GM18505 (cell line): ENCODE results near the gene SIRT7.

Source experiments
- ATAC-seq: cut with Tn5 transposase; IDR thresholded peaks from one replicate; pipeline ENCODE4 v1.9.1; 2021; ENCODE audit not compliant: unreplicated experiment
- POLR2A ChIP-seq: IDR thresholded peaks from 4 replicates; pipeline ENCODE4 v1.6.1; 2011; ENCODE audit warnings: borderline replicate concordance; ENCODE audit not compliant: insufficient read depth, insufficient read length; ENCODE audit errors: extremely low read depth

Gene SIRT7

DNA sequence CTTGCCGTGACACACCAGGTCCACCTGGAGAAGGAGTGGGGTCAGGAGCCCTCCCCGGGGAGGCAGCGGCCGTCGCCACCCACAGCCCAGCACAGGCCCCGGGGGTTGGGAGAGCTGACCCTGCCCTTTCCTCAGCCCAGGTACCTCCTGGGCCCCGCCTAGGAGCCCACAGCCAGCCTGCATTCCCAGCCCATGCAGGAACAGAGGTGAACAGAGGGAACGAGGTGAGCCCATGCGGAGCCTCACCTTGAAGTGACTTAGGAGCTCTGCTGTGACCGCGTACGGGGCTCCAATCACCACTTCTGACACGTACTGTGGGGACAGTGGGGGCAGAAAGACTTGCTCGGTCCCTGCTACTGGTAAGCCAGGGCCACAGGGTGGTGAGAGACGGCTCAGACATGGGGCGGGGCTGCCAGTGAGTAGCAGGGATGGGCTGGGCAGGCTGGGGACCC lies 12.5 kb downstream of the SIRT7 start:
- ATAC-seq = no peak
- no peak for TF ChIP-seq POLR2A

DNA sequence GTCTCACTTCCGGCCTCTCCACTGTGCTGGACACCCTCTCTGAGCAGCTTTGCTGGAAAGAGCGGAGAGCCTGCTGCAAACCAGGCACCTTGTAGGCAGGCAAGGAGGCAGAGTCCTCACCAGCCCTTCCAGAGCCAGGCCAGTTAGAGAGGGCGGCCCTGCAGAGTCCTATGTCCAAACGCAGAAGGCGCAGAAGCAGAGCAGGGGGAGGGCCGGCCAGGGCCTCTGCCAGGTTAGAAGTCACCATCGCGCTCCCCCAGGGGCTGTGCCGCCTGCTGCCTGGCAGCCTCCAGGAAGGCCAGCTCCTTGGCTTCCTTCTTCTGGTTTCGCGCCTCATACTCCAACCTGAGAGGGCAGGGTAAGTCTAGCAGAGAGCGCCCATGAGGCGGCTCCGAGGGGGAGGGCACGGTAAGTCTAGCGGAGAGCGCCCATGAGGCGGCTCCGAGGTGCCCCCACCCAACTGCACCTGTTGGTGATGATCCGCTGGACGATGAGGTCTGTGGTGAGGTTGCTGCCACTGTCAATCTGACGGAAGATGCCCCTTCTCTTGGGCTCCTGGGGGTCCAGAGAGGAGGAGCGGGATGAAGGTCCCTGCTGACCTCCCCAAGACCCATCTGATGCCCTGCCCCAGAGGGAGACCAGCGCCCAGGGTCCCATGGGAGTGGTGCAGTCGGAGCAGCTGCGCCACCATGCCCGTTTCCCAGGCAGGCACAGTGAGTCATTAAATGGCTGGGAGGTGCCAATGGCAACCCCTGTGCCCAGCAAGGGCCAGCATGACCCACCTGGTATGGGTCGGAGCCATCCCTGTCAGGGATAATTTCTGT lies 13.2 kb downstream of the SIRT7 start:
- no peak for TF ChIP-seq POLR2A
- ATAC-seq = no peak

DNA sequence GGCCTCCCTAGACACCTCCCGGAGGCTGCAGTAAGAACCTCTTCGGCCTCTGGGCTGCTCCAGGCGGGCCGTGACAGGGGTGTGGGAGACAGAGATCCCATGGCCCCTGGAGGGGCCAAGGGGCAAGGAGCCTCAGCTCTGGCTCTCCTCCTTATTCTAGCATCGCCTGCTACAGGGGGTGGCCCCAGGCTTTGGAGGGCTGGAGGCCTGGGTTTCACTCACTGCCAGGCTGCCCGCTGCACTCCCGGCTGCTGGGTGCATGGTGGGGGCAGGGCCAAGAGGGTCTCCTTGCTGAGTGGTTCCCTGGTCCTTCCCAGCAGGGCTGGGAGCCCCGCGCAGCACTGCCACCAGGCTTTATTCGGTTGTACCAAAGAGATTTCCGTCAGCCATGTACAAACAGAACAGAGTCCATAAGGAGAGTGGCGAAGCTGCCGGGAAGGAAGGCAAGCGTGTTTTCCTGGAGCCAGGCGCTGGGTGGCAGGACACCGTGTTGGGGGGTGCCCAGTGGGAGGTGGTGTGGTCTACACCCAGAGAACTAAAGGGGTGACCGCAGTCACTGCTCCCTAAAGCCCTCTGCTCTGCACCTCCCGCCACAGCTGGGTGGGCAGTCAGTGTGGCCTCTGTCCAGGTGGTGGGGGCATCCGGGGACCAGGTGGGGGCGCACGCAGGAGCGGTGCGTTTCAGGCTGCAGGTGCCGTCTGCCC lies 13.9 kb downstream of the SIRT7 start:
- no peak for TF ChIP-seq POLR2A
- no peak for ATAC-seq

DNA sequence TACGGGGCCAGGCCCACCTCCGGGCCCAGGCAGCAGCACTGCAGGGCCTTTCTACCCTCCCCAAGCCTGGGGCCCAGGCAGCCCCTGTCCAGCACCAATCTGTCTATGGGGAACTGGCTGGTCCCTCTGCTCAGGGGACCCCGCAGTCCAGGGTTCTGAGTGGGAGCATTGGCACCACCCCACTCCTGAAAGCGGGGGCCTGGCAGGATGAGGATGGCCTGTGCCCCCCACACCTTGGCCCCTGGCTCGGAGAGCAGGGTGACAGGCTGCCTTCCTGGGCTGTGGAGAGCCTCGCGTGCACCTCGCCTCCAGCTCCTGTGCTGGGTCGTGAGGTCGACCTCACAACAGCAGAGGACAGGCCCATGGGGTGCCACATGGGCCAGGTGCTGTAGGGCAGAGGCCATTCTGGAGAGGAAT lies 14.6 kb downstream of the SIRT7 start:
- ATAC-seq = no peak
- TF ChIP-seq POLR2A = no peak

DNA sequence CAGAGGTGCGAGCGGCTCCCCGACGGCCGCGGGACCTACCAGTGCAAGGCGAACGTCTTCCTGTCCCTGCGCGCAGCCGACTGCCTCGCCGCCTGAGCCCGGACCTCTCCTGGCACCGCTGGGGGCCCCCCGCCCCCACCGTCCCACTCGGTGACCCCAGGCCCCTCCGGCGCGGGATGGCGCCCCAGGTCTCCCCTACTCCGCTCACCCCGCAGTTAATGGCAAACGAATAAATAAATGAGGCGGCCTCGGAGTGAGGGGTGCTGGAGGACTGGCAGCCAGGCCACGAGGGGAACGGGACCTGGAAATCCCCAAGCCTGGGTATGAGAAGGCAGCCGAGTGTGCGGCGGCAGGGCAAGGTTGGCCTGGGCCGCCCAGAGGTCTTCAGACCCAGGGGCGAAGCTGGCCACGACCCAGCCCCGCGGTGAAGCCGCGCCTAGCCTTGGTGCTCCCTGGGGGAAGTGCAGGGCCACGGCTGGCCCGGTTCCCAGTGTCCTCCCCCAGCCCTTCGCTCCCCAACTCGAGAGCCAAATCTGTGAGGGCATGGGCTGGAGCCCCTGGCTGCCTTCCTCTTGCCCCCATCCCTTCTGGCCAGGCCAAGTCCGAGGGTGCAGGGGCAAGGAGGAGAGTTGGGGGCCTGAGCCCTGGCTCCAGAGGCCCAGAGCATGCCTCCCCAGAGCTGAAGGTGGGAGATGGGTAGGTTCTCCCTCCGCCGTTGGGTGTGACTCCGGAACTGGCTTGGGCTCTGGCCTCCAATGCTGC lies 15.1 kb downstream of the SIRT7 start:
- TF ChIP-seq POLR2A = no peak
- no peak for ATAC-seq

DNA sequence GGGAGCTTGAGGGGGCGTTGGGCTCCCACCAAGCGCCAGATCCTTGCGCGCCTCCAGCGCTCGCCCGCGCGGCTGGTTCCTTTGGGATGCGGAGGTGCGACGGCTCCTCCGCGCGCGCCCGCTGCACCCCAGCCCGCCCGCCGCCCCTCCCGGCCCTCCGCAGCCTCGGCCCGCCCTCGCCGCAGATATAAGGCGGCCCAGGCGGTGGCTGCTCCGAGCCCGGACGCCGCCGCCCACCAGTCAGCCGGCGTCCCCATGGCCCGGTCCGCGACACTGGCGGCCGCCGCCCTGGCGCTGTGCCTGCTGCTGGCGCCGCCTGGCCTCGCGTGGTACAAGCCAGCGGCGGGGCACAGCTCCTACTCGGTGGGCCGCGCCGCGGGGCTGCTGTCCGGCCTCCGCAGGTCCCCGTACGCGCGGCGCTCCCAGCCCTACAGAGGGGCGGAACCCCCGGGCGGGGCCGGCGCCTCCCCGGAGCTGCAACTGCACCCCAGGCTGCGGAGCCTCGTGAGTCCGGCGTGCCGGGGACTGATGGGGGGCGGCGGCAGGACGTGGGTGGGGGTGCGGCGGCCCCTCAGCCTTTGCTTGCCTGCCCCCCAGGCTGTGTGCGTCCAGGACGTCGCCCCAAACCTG lies 15.8 kb downstream of the SIRT7 start, which contains the start of gene NPB:
TSS of gene NPB (plus strand) at position 216 of the 630 bp plus-strand sequence. CDS start at position 256, 40 bp downstream.
- TF ChIP-seq POLR2A = no peak
- ATAC-seq = no peak

DNA sequence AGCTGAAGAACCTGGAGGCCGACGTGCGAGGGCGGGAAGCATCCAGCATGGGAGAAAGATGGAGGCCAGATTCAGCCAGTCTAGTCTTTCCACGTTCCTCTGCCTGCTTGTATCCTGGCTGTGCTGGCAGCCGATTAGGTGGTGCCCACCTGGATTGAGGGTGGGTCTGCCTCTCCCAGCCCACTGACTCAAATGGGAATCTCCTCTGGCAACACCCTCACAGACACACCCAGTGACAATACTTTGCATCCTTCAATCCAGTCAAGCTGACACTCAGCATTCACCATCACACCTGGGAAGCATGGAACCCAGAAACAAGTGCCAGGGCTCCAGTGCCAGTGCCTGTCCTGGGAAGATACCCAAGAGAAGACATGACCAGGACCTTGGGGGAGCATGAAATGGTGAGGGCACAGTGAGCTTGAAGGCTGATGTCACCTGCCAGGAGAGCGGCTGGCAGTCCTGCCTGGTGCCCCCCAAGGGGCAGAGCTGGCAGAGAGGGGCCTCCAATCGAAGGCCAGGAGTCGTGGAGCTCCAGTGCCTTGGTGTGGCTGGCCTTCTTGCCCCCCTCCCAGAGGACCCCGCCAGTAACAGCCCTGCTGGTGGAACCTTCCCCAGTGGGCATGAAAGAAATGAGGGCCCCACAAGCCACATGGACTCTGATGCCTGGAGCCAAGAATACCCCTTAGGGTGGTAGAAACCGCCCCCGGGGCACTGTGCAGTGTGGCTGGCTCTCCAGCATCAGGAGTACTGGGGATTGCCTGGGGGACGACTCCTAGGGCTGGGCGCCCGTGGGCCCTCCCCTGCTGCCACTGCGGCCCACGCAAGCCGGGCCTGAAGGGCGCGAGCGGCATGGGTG lies 16.6 kb downstream of the SIRT7 start:
- ATAC-seq = no peak
- no peak for TF ChIP-seq POLR2A

DNA sequence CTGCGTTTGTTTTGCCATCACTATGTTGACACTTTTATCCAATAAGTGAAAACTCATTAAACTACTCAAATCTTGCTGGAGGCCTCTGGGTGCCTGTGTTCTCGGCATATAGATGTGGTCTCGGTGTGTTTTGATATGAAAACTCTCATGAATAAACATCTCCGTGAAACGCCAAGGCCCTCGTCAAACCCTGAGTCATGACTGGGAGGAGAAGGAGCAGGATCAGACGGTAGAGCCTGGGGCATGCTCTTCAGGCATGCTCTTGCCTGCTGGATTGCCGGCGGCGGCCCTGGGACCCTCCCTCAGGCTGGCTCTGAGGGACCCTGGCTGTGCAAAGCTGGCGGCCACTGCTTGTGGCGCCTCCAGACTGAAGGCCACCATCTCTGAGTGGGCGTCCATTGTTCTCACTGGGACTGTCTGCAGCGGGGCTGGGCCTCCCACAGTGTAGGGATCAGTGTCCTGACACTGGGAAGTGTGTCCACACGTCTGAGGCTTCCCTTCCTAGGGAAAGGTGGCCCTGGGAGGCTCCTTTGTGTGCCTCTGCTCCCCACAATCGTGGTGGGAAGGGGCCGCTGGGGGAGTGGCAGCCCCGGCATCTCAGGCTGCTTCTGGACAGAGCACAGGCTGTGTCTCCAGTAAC lies 17.7 kb downstream of the SIRT7 start:
- ATAC-seq = no peak
- no peak for TF ChIP-seq POLR2A

DNA sequence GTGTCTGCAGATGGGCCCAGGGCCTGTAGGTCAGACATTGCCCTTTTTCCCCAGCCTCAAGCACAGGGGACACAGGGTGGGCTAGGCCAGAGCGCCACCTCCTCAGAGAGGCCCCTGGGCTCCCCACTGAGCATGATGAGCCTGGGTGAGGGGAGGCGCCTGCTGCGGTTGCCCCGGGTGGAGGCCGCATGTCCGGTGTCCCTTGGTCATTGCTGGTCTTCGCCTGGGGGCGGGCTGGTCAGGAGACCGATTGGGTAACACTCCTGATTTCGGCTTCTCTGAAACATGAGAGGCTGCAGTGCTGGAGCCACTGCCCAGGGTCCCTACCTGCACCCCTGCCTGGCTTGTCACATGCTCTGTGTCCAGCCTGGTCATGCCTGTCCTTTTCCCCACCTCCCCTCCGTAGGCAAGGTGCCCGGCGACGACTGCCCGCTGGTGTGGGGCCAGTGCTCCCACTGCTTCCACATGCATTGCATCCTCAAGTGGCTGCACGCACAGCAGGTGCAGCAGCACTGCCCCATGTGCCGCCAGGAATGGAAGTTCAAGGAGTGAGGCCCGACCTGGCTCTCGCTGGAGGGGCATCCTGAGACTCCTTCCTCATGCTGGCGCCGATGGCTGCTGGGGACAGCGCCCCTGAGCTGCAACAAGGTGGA lies 18.3 kb downstream of the SIRT7 start:
- no peak for TF ChIP-seq POLR2A
- no peak for ATAC-seq

DNA sequence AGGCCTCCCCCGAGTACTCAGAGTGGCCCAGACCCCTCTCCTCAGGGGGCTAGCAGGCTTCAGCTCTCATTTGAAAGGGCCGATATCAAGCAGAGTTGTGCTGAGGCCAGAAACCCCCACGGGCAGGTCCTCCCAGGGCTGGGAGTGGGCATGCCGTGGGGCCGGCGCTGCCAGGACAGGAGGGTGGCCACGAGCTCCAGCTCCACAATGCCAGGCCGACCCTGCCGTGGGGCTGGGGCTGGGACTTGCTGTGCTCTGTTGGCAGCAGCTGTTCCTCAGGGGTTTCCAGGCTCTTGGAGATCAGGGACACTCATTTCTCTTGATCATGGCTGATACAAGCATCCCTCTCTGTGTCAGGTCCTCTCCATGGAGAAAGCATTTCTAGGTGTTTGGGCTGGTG lies 19.1 kb downstream of the SIRT7 start:
- no peak for ATAC-seq

More for the DNA sequence above, 19.1 kb downstream of the SIRT7 start:
- no peak for TF ChIP-seq POLR2A
